Measurements from ENCODE around the gene ZFP90.
A peak's percentile ranks its signal among the peaks of the same experiment; 100 is the strongest.

The ZFP90 gene

GRCh38 chr16:68590201-68590994 is 51.3 kb downstream of the ZFP90 start:
- peak; percentile 69 for DNase-seq

GRCh38 chr16:68592466-68593337 is 53.6 kb downstream of the ZFP90 start:
- no peak for DNase-seq

GRCh38 chr16:68596266-68596665 is 57.2 kb downstream of the ZFP90 start:
- no peak for DNase-seq

- no peak for DNase-seq
Observed at GRCh38 chr16:68599586-68599985, 60.5 kb downstream of the ZFP90 start.

- DNase-seq, result no peak
Observed at GRCh38 chr16:68605746-68606145, 66.7 kb downstream of the ZFP90 start.

- no peak for DNase-seq
Observed at GRCh38 chr16:68607443-68607842, 68.4 kb downstream of the ZFP90 start.

GRCh38 chr16:68608330-68608729 is 69.2 kb downstream of the ZFP90 start:
- no peak for DNase-seq

GRCh38 chr16:68612996-68613395 is 73.9 kb downstream of the ZFP90 start:
- no peak for DNase-seq

- DNase-seq, result no peak
Observed at GRCh38 chr16:68617734-68618133, 78.6 kb downstream of the ZFP90 start.

Measured in activated naive CD4-positive, alpha-beta T cell treated with anti-CD3 and anti-CD28 coated beads, Interleukin-2, amount 50 U/mL, for 16 hours (primary cell).